Measurements from ENCODE around the gene LHFPL2. TPM values are rescaled to one million over a fixed set of nuclear protein-coding genes. Genes with fewer than 3 reads are reported as not detected.

Gene LHFPL2
- total and polyA plus RNA-seq, 9 of the 15 experiments (the other 6 are each of a cell fraction or from before 2014, with no cell fraction given), result 1.0 to 6.6 (median 4.6) TPM

DNA sequence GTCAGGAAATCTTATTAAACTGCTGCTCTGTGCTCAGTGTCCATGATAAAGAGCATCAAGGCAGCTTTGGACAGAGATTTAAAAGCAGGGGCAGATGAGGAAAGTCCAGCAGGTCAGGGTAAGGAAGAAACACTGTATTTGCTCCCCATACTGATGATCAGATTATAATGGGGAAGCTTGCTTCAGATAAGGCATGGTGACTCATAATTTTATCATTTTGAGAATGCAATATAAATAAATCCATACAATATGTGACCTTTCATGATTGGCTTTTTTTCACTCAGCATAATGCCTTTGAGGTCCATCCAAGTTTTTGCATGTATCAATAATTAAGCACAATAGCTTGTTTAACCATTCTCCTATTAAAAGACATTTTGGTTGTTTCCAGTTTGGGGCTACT, 48.1 kb upstream of the LHFPL2 start:
- Histone ChIP-seq H3K4me3 (no peak overlapping the region), H3K4me1 (replicated peaks in 1 of 2; ENCODE audit: control insufficient read depth in 2 of 2, insufficient read depth in 2 of 2, low read length in 2 of 2) (peaks cover 0 to 12% of the 10 kb centered on the region in 2 experiments; a peak in 3 of 5 replicates), H3K4me2 (ENCODE audit: insufficient read depth, low read length) (no peak overlapping the region), H3K27ac (ENCODE audit: extremely low read depth, low read depth, low read length) (no peak overlapping the region), H3K9me3 (replicated peaks; ENCODE audit: control insufficient read depth, insufficient read depth, low read depth, low read length) (no peaks in the 10 kb centered on the region), H3K9ac (ENCODE audit: insufficient read depth in 1 of 2, low read depth in 2 of 2, low read length in 2 of 2) (no peak overlapping the region), H2AFZ (ENCODE audit: low read depth, low read length) (no peak overlapping the region), H3K36me3 (ENCODE audit: control insufficient read depth, insufficient read depth, low read length) (no peaks in the 10 kb centered on the region), H3K27me3 (ENCODE audit: control insufficient read depth in 2 of 2, insufficient read depth in 2 of 2, low read length in 2 of 2) (no peaks in the 10 kb centered on the region), H4K20me1 (replicated peaks; ENCODE audit: control insufficient read depth, insufficient read depth, low read length) (no peaks in the 10 kb centered on the region), H3K79me2 (ENCODE audit: control insufficient read depth, insufficient read depth, low read length) (no peaks in the 10 kb centered on the region), H3K9me1 (ENCODE audit: control insufficient read depth, insufficient read depth, low read length) (no peaks in the 10 kb centered on the region)
- CTCF ChIA-PET (ENCODE audit: low intra/inter-chr PET ratio), result no interaction called here
- no TSS peak for BruUV-seq (replicated peaks)
- ATAC-seq (no peak), FAIRE-seq (no peak), DNase-seq (ENCODE audit: extremely low read depth in 1 of 4, low spot score in 3 of 4) (no peak)
- in situ Hi-C loops (cut with MboI), result no loop called here
- intact Hi-C loops (cut with micrococcal nuclease), result no loop called here
- no peak for TF ChIP-seq GABPB2 (CRISPR knock-in tag; conservative IDR thresholded peaks at IDR 0.05)
- TF ChIP-seq JUND (IDR thresholded peaks at IDR 0.05; ENCODE audit: borderline replicate concordance, low read depth, low read length), result peak; percentile 77
- TF ChIP-seq JUND (tag; IDR thresholded peaks at IDR 0.05; ENCODE audit: borderline replicate concordance, low read depth, low read length), result peak; percentile 76; the same call in 2 of the 3 replicates
- TF ChIP-seq, protein P1, sequence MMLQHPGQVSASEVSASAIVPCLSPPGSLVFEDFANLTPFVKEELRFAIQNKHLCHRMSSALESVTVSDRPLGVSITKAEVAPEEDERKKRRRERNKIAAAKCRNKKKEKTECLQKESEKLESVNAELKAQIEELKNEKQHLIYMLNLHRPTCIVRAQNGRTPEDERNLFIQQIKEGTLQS (IDR thresholded peaks at IDR 0.05), result peak; percentile 54; the same call in 1 of the 2 replicates
- TF ChIP-seq, protein P1 (CRISPR knock-in tag; conservative IDR thresholded peaks at IDR 0.05), result no peak
- TF ChIP-seq SMARCA4 (IDR thresholded peaks at IDR 0.05), result 0 out of 2 replicates have a peak, but pooled peaks have one; percentile 25
- peak; percentile 26; the same call in 1 of the 2 replicates for TF ChIP-seq SMARCE1 (IDR thresholded peaks at IDR 0.05)
- no peak for TF ChIP-seq MCM7 (IDR thresholded peaks at IDR 0.05)
- no peak for TF ChIP-seq RBM22 (IDR thresholded peaks at IDR 0.05; ENCODE audit: low read depth, low read length, poor library complexity, severe bottlenecking)
- peak; percentile 78 for TF ChIP-seq FOSL1 (tag; conservative IDR thresholded peaks at IDR 0.05)
- POLR2A ChIA-PET, result interaction anchor here (0.5 kb wide), 1 partner anchor 11 kb away, joined by 3 read pairs; no protein-coding TSS in a partner anchor

Data from K562 (cell line).